K562 (cell line): ENCODE results near the gene SFRP5. TPM values are rescaled to one million over a fixed set of nuclear protein-coding genes. Genes with fewer than 3 reads are reported as not detected.

Experiments used
- ARID3B ChIP-seq: fragments of 250-450 bp; sonication (Bioruptor Pico); IDR thresholded peaks from 2 replicates; pipeline ENCODE4 v1.4.0; 2020; ENCODE audit warnings: borderline replicate concordance
- ATF3 ChIP-seq, 2 experiments: fragments of 450-650 bp in 1 of 2; sonication (generic) in 1 of 2; formaldehyde crosslinking in 1 of 2; IDR thresholded peaks in 1 of 2; conservative IDR thresholded peaks in 1 of 2; 2 replicates each; pipeline versions ENCODE4 v1.6.1 to v1.8.1; 2016 to 2023; ENCODE audit warnings: mild to moderate bottlenecking in 2 of 2, moderate library complexity in 2 of 2, inconsistent platforms in 1 of 2, missing genetic modification reagents in 1 of 2
- ATF7 ChIP-seq: fragments of 450-650 bp; IDR thresholded peaks from 2 replicates; pipeline ENCODE4 v1.7.1; 2014; ENCODE audit warnings: mild to moderate bottlenecking, moderate library complexity
- BCOR ChIP-seq: fragments of 450-650 bp; IDR thresholded peaks from 2 replicates; pipeline ENCODE4 v1.6.1; 2016
- CTCF ChIP-seq, 3 experiments: IDR thresholded peaks in 2 of 3; conservative IDR thresholded peaks in 1 of 3; 2 replicates each; pipeline ENCODE4 v1.5.1; 2011 to 2012; ENCODE audit warnings: low read length in 3 of 3, mild to moderate bottlenecking in 3 of 3, control low read depth in 2 of 3, improper control_type of control experiment in 1 of 3, inconsistent platforms in 1 of 3, low read depth in 1 of 3, mixed read lengths in 1 of 3, moderate library complexity in 1 of 3; ENCODE audit not compliant: insufficient read depth in 2 of 3
- EGR1 ChIP-seq: fragments of 450-650 bp; conservative IDR thresholded peaks from 2 replicates; pipeline ENCODE4 v1.6.1; 2017; ENCODE audit warnings: mild to moderate bottlenecking
- HDAC6 ChIP-seq: IDR thresholded peaks from 2 replicates; pipeline ENCODE4 v1.6.1; 2012; ENCODE audit warnings: low read depth, mild to moderate bottlenecking, control low read depth, inconsistent platforms, low read length, moderate library complexity
- KAT7 ChIP-seq: sonication (generic); formaldehyde crosslinking; IDR thresholded peaks from 2 replicates; pipeline ENCODE4 v1.8.0; 2022; ENCODE audit warnings: missing genetic modification reagents, mild to moderate bottlenecking, borderline replicate concordance
- MAFK ChIP-seq: IDR thresholded peaks from 2 replicates; pipeline ENCODE4 v1.6.1; 2011; ENCODE audit warnings: low read length, improper control_type of control experiment
- MIER1 ChIP-seq: fragments of 450-650 bp; IDR thresholded peaks from 2 replicates; pipeline ENCODE4 v1.6.1; 2016; ENCODE audit warnings: antibody characterized with exemption, mild to moderate bottlenecking, low read depth
- MTA3 ChIP-seq: fragments of 450-650 bp; formaldehyde crosslinking; IDR thresholded peaks from 2 replicates; pipeline ENCODE4 v1.6.1; 2017; ENCODE audit warnings: mild to moderate bottlenecking, borderline replicate concordance
- PHF20 ChIP-seq: fragments of 450-650 bp; IDR thresholded peaks from 2 replicates; pipeline ENCODE4 v1.6.1; 2018; ENCODE audit not compliant: partially characterized antibody
- POLR2G ChIP-seq: fragments of 200-400 bp; formaldehyde crosslinking; IDR thresholded peaks from 2 replicates; pipeline ENCODE4 v1.6.1; 2017; ENCODE audit warnings: low read depth, mild to moderate bottlenecking, antibody characterized with exemption, low read length, moderate library complexity
- SIN3A ChIP-seq, 2 experiments: fragments of 150-350 bp in 1 of 2; IDR thresholded peaks; 2 replicates each; pipeline ENCODE4 v1.6.1; 2011 to 2016; ENCODE audit warnings: borderline replicate concordance in 2 of 2, low read depth in 2 of 2, low read length in 2 of 2, mild to moderate bottlenecking in 2 of 2, moderate library complexity in 2 of 2; ENCODE audit not compliant: control insufficient read depth in 1 of 2
- SMAD4 ChIP-seq: fragments of 250-450 bp; sonication (Bioruptor Pico); conservative IDR thresholded peaks from 2 replicates; pipeline ENCODE4 v1.8.0; 2021; ENCODE audit warnings: inconsistent platforms, mild to moderate bottlenecking, moderate library complexity
- SPI1 ChIP-seq: IDR thresholded peaks from 2 replicates; pipeline ENCODE4 v1.6.1; 2011; ENCODE audit warnings: low read depth, low read length, control low read depth, borderline replicate concordance
- TEAD1 ChIP-seq, 2 experiments: fragments of 450-650 bp in 1 of 2; sonication (generic) in 1 of 2; formaldehyde crosslinking; IDR thresholded peaks; 2 replicates each; pipeline versions ENCODE4 v1.4.0 to v1.8.0; 2020 to 2022; ENCODE audit warnings: mild to moderate bottlenecking in 2 of 2, missing genetic modification reagents in 1 of 2
- TGIF2 ChIP-seq: sonication (generic); formaldehyde crosslinking; IDR thresholded peaks from 2 replicates; pipeline ENCODE4 v1.8.1; 2022; ENCODE audit warnings: mild to moderate bottlenecking, missing genetic modification reagents, moderate library complexity
- YY1 ChIP-seq, 3 experiments: IDR thresholded peaks; 2 replicates each; pipeline ENCODE4 v1.6.1; 2011; ENCODE audit warnings: low read length in 2 of 3, mild to moderate bottlenecking in 2 of 3, moderate library complexity in 2 of 3, borderline replicate concordance in 1 of 3, control low read depth in 1 of 3, low read depth in 1 of 3; ENCODE audit not compliant: insufficient read depth in 3 of 3, insufficient replicate concordance in 2 of 3, control insufficient read depth in 1 of 3, insufficient read length in 1 of 3; ENCODE audit errors: extremely low read depth in 1 of 3
- ZFP30 ChIP-seq: fragments of 250-450 bp; sonication (Bioruptor Pico); IDR thresholded peaks from 2 replicates; pipeline ENCODE4 v1.8.0; 2022; ENCODE audit warnings: moderate library complexity, mild to moderate bottlenecking, inconsistent platforms, borderline replicate concordance
- polyA plus RNA-seq, 8 experiments: library from polyadenylated mRNA; depleted of rRNA in 4 of 8; stranded (reverse) in 5 of 8; unstranded in 3 of 8; fragments of >200 nt; fragmentation: Nextera tagmentation in 2 of 8; fragmentation: Illumina TruSeq in 1 of 8; extraction: Ambion mirVana in 2 of 8; extraction: Trizol in 1 of 8; gene quantifications; 2 replicates each; pipeline versions ENCODE4 v1.2.1 to v1.2.3, GENCODE V29; 2011 to 2014; ENCODE audit warnings: inconsistent platforms in 1 of 8, missing spikeins in 1 of 8
- total RNA-seq, 7 experiments: library from RNA; depleted of rRNA in 6 of 7; stranded (reverse); fragments of >200 nt in 6 of 7; fragmentation: Illumina TruSeq in 2 of 7; extraction: Trizol in 2 of 7; gene quantifications; 2 replicates each; pipeline versions ENCODE4 v1.2.1 to v1.2.3, GENCODE V29; 2011 to 2021; ENCODE audit warnings: low replicate concordance in 1 of 7

The SFRP5 gene
- total and polyA plus RNA-seq, 9 of the 15 experiments (the other 6 are each of a cell fraction or from before 2014, with no cell fraction given): 0.07 to 0.29 (median 0.13) TPM; not detected in 3

GRCh38 chr10:97736902-97737769 is 34.7 kb downstream of the SFRP5 start, which contains the start of gene ZFYVE27 (continued):
- no peak for TF ChIP-seq HDAC6
- TF ChIP-seq SIN3A (IDR thresholded peaks at IDR 0.05; ENCODE audit: borderline replicate concordance in 2 of 2, control insufficient read depth in 1 of 2, low read depth in 2 of 2, low read length in 2 of 2): peak in 1 of 2 experiments; percentile 31; a peak in 1 of 4 replicates
- TF ChIP-seq ATF3 (IDR thresholded peaks at IDR 0.05): peak; percentile 100
- no peak for TF ChIP-seq ATF3 (CRISPR knock-in tag; conservative IDR thresholded peaks at IDR 0.05)
- TF ChIP-seq ATF7: peak; percentile 99
- TF ChIP-seq ARID3B (CRISPR knock-in tag): no peak
- TF ChIP-seq POLR2G: peak; percentile 86
- 0 out of 2 replicates have a peak, but pooled peaks have one; percentile 21 for TF ChIP-seq BCOR
- peak; percentile 86 for TF ChIP-seq SMAD4
- no peak for TF ChIP-seq SPI1
- peak; percentile 94 for TF ChIP-seq EGR1
- TF ChIP-seq TGIF2 (CRISPR knock-in tag): 0 out of 2 replicates have a peak, but pooled peaks have one; percentile 37
- peak; percentile 98 for TF ChIP-seq MTA3
- TF ChIP-seq MAFK: no peak
- peak in 1 of 3 experiments; percentile 7 for TF ChIP-seq YY1 (IDR thresholded peaks at IDR 0.05; ENCODE audit: borderline replicate concordance in 1 of 3, control insufficient read depth in 1 of 3, extremely low read depth in 1 of 3, insufficient read depth in 3 of 3, insufficient read length in 1 of 3, insufficient replicate concordance in 2 of 3, low read depth in 1 of 3, low read length in 2 of 3)
- peak in 1 of 2 experiments; percentile 57; a peak in 1 of 4 replicates for TF ChIP-seq TEAD1 (CRISPR knock-in tag; IDR thresholded peaks at IDR 0.05)
- peak; percentile 41 for TF ChIP-seq PHF20
- no peak for TF ChIP-seq ZFP30 (CRISPR knock-in tag)
- no peak for TF ChIP-seq KAT7 (CRISPR knock-in tag)
- TF ChIP-seq CTCF (IDR thresholded peaks at IDR 0.05 in 2 of 3, conservative IDR thresholded peaks at IDR 0.05 in 1 of 3; ENCODE audit: insufficient read depth in 2 of 3, low read depth in 1 of 3, low read length in 3 of 3): no peak
- TF ChIP-seq MIER1: no peak
